ENCODE measurements around the gene CTSW.

The CTSW gene

GRCh38 chr11:65857853-65858680 lies 21.6 kb upstream of the CTSW start, which contains the start of gene CFL1 (continued):
- TF ChIP-seq ZBTB20 (tag by site-specific recombination; IDR thresholded peaks at IDR 0.05): peak; percentile 26
- no peak for TF ChIP-seq ZNF274 (IDR thresholded peaks at IDR 0.05; ENCODE audit: low read length)
- TF ChIP-seq ZNF274 (tag by site-specific recombination; IDR thresholded peaks at IDR 0.05; ENCODE audit: borderline replicate concordance): no peak
- no peak for TF ChIP-seq BCL11B (tag by site-specific recombination; IDR thresholded peaks at IDR 0.05; ENCODE audit: low read depth)
- TF ChIP-seq ZNF621 (tag by site-specific recombination; IDR thresholded peaks at IDR 0.05): no peak
- TF ChIP-seq ZNF561 (tag by site-specific recombination; IDR thresholded peaks at IDR 0.05; ENCODE audit: borderline replicate concordance): peak; percentile 77; the same call in 1 of the 2 replicates
- TF ChIP-seq ZNF423 (tag by site-specific recombination; IDR thresholded peaks at IDR 0.05): no peak
- TF ChIP-seq GLIS2 (tag by site-specific recombination; IDR thresholded peaks at IDR 0.05): peak; percentile 27; the same call in 1 of the 2 replicates
- no peak for TF ChIP-seq PRDM6 (tag by site-specific recombination; IDR thresholded peaks at IDR 0.05)
- no peak for TF ChIP-seq INSM2 (tag by site-specific recombination; IDR thresholded peaks at IDR 0.05)
- TF ChIP-seq YY2 (tag by site-specific recombination; IDR thresholded peaks at IDR 0.05): 0 out of 2 replicates have a peak, but pooled peaks have one; percentile 26
- TF ChIP-seq ZNF239 (tag by site-specific recombination; IDR thresholded peaks at IDR 0.05): no peak
- peak; percentile 43 for TF ChIP-seq ZBTB10 (tag by site-specific recombination; IDR thresholded peaks at IDR 0.05)
- no peak for TF ChIP-seq ZNF560 (tag by site-specific recombination; IDR thresholded peaks at IDR 0.05; ENCODE audit: borderline replicate concordance)
- TF ChIP-seq REST (tag by site-specific recombination; IDR thresholded peaks at IDR 0.05): no peak
- TF ChIP-seq KLF7 (tag by site-specific recombination; IDR thresholded peaks at IDR 0.05; ENCODE audit: borderline replicate concordance): peak; percentile 91; the same call in 1 of the 2 replicates
- TF ChIP-seq ZBTB17 (tag by site-specific recombination; IDR thresholded peaks at IDR 0.05): peak; percentile 83
- no peak for TF ChIP-seq ZNF132 (tag by site-specific recombination; IDR thresholded peaks at IDR 0.05; ENCODE audit: borderline replicate concordance)
- no peak for TF ChIP-seq GLI2 (tag by site-specific recombination; IDR thresholded peaks at IDR 0.05; ENCODE audit: borderline replicate concordance, low read depth)
- TF ChIP-seq ZNF341 (tag by site-specific recombination; IDR thresholded peaks at IDR 0.05; ENCODE audit: low read depth): no peak; the same call in 1 of the 2 replicates
- no peak for TF ChIP-seq REPIN1 (tag by site-specific recombination; IDR thresholded peaks at IDR 0.05; ENCODE audit: low read depth)
- no peak for TF ChIP-seq ZNF280C (tag by site-specific recombination; IDR thresholded peaks at IDR 0.05)
- peak; percentile 65; the same call in 1 of the 2 replicates for TF ChIP-seq ZNF692 (tag by site-specific recombination; IDR thresholded peaks at IDR 0.05)
- TF ChIP-seq ZNF133 (tag by site-specific recombination; IDR thresholded peaks at IDR 0.05): no peak
- no peak for TF ChIP-seq ZNF169 (tag by site-specific recombination; IDR thresholded peaks at IDR 0.05)
- TF ChIP-seq IKZF3 (tag by site-specific recombination; IDR thresholded peaks at IDR 0.05): 0 out of 2 replicates have a peak, but pooled peaks have one; percentile 13

Data from HEK293 (cell line).